ENCODE data around the gene ZNF507.
A peak's percentile ranks its signal among the peaks of the same experiment; 100 is the strongest.

Gene ZNF507

DNA sequence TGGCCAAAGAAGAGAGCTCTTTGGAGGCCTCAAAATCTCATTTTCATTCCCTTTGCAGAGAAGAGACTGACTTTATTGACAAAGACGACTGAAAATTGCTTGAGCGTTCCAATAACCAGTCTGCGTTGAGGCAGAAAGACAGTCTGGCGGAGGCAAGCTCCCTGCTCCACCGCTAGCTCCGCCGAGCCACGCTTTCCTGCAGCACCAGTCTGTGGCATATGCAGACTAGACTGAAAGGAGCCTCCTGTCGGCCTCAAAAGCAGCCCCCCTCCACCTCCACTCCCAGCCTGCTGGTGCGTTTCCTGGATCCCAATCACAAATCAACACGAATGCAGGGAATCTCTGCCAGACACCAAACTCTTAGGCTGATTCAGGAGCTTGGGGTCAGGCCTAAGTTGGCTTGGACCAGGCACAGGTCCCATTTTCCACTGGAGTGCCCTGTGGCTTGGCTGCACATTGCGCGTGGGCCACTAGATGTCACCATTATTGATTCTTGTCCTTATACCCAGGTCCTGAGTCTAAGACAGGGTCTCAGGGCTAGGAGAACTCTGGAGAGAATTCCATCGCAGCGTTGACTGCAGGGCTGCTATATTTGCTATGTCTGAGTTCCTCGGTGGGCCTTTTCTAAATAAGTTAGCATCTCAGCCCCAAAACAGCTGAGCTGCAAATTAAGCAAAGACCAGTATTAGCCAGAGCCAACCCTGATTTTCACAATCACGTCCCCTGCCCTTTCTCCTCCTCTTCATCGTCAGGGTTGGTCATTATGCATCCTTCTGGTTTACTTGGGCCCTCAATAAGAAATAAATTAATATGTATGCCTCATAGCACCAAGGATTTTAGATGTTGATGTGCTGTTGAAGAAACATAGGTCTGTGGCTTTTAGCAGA is 5.2 kb upstream of the ZNF507 start:
- peak; percentile 15 for DNase-seq

GRCh38 chr19:32342695-32343094 is 2.7 kb upstream of the ZNF507 start:
- DNase-seq = no peak

- no peak for DNase-seq
Observed at GRCh38 chr19:32343550-32344262, 1.7 kb upstream of the ZNF507 start.

- DNase-seq = no peak
Observed at GRCh38 chr19:32346901-32347300, 1.5 kb downstream of the ZNF507 start.

GRCh38 chr19:32347573-32347972 is 2.2 kb downstream of the ZNF507 start:
- no peak for DNase-seq

DNA sequence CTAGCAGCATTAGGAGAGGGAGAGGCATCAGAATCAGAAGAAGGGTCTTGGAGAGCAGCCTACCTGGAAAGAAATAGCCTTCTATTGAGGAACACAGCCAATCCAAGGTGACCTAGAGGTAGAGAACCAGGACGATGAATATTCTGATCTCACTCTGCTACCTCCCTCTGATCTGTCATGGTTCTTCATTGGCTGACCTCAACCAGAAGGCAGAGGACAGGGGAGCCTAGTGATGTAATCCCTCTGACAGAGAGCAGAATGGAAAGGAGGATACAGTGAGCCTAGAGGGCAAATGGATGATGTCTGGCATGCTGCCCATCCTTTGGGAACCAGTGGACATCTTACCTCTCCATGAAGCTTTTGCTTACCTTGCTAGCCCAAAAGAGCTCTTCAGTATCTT is 3.6 kb downstream of the ZNF507 start:
- DNase-seq = no peak

GRCh38 chr19:32349724-32350470 is 4.5 kb downstream of the ZNF507 start:
- DNase-seq = peak; percentile 15

DNA sequence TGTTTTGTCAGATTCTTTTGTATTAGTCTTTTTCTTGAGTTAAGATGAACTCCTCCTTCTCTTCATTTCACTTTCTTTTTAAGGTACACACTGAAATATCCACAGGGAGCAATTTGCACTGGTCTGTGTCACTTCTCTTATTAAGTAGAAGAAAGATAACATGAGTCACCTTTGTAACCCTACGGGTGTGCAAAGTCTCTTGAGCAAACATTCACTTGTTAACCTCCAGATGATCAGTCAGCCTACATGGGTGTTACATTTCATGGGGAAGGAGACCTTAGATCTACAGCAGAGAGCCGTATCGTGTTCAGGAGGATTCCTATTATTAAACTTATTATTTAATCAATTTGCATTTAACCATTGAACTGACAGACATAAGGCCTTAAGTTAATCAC is 5.1 kb downstream of the ZNF507 start:
- DNase-seq = no peak

DNA sequence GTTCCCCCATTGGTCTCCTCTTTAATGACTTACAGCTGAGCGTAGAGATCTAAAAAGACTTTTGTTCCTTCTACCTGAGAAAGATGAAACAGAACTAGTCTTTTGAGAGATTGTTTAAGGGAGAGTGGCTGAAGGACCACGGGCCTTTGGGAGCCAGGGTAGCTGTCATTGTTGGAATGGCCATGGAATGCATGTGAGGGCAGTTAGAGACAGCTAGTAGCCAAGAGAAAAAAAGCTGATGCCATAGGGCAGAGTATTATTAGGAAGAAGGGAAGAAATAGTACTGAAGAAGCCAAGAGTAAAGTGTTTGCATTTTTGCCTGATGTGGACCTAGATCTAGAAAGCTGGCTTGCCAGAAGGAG is 5.6 kb downstream of the ZNF507 start:
- DNase-seq = no peak

GRCh38 chr19:32352241-32352630 is 6.8 kb downstream of the ZNF507 start:
- DNase-seq = no peak

DNA sequence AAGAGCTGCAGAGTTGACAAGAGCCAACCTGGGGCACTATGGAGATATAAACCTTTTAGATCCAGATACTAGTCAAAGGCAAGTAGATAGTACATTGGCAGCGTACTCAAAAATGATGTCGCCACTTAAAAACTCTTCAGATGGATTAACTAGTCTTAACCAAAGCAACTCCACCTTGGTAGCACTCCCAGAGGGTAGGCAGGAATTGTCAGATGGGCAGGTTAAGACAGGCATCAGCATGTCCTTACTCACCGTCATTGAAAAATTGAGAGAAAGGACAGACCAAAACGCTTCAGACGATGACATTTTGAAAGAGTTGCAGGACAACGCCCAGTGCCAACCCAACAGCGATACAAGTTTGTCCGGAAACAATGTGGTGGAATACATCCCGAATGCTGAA is 8.9 kb downstream of the ZNF507 start:
- DNase-seq = no peak

DNA sequence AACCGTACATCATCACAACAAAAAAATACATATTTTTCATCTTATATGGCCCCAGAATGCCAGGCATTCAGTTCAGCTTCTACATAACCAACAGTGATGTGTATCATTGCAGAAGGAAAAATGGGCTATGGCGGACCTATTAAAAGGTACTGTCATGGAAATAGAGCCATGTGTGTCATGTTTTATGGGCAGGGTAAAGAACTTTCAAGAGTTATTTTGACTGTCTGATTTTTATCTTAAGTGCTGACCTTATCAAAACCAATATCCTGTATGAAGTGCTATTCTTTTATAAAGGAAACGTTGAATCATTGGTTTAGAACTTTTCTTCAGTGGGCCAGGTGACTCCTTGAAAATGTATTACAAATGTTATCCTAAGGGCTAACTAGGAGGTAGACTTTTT is 9.9 kb downstream of the ZNF507 start:
- DNase-seq = no peak

- no peak for DNase-seq
Observed at GRCh38 chr19:32357720-32358119, 12.3 kb downstream of the ZNF507 start.

DNA sequence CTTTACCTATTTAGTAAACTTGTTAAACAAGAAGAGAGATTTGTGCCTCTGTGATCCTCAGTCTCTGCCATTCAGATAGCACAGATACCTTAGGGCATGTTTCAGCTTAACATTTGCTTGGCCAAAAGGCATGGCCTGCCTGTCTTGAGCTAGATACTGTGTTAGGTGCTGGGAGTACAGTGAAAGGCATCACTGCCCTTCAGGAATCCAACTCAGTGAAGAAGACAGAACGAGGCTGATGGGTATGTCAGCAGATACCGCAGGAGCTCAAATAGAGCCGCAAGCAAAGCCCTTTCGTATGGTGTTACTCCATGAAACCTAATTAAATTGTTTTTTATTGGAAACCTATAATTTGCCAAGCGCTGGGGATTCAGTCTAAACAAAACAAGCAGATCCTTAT is 12.9 kb downstream of the ZNF507 start:
- peak; percentile 68 for DNase-seq

- no peak for DNase-seq
Observed at GRCh38 chr19:32359581-32359980, 14.2 kb downstream of the ZNF507 start.

- no peak for DNase-seq
Observed at GRCh38 chr19:32361574-32362317, 16.3 kb downstream of the ZNF507 start.

GRCh38 chr19:32362318-32362691 is 16.9 kb downstream of the ZNF507 start:
- no peak for DNase-seq

GRCh38 chr19:32363175-32363574 is 17.8 kb downstream of the ZNF507 start:
- DNase-seq = no peak

GRCh38 chr19:32363632-32364031 is 18.2 kb downstream of the ZNF507 start:
- no peak for DNase-seq

- DNase-seq = no peak
Observed at GRCh38 chr19:32364040-32364439, 18.6 kb downstream of the ZNF507 start.

- no peak for DNase-seq
Observed at GRCh38 chr19:32367063-32367462, 21.7 kb downstream of the ZNF507 start.

- no peak for DNase-seq
Observed at GRCh38 chr19:32367948-32368536, 22.6 kb downstream of the ZNF507 start.

GRCh38 chr19:32368787-32369186 is 23.4 kb downstream of the ZNF507 start:
- DNase-seq = no peak

All from kidney glomerular epithelial cell (primary cell).